Spleen (tissue), 11 donors: ENCODE measurements around the gene PEAK1. TPM values are rescaled to one million over a fixed set of nuclear protein-coding genes. Genes with fewer than 3 reads are reported as not detected.

Experiments used
- DNase-seq: peaks from one replicate; pipeline ENCODE4 v3.0.0-alpha.2; 2020
- H3K27ac ChIP-seq, 8 donors: fragments of 200-600 bp; sonication (generic) in 7 of 8; 1 replicate in 4 of 8; 2 replicates in 4 of 8; pipeline versions ENCODE4 v1.5.0 to v1.8.0; 2016 to 2021; ENCODE audit warnings: inconsistent platforms in 4 of 8, mild to moderate bottlenecking in 4 of 8, moderate library complexity in 1 of 8
- H3K27me3 ChIP-seq, 7 donors: fragments of 200-600 bp; sonication (generic) in 6 of 7; replicated peaks in 1 of 7; 1 replicate in 4 of 7; 2 replicates in 3 of 7; pipeline versions ENCODE4 v1.5.0 to v1.8.0; 2016 to 2021; ENCODE audit warnings: inconsistent platforms in 3 of 7, mild to moderate bottlenecking in 1 of 7
- H3K36me3 ChIP-seq, 6 donors: fragments of 200-600 bp; sonication (generic) in 5 of 6; 1 replicate in 4 of 6; 2 replicates in 2 of 6; pipeline versions ENCODE4 v1.5.0 to v1.8.0; 2016 to 2021; ENCODE audit warnings: inconsistent platforms in 2 of 6
- H3K4me1 ChIP-seq, 6 donors: fragments of 200-600 bp; sonication (generic) in 5 of 6; 1 replicate in 3 of 6; 2 replicates in 3 of 6; pipeline versions ENCODE4 v1.5.0 to v1.8.0; 2016 to 2021; ENCODE audit warnings: inconsistent platforms in 3 of 6
- H3K4me3 ChIP-seq, 8 donors: fragments of 200-600 bp; sonication (generic) in 7 of 8; 1 replicate in 4 of 8; 2 replicates in 4 of 8; pipeline versions ENCODE4 v1.5.0 to v1.8.0; 2016 to 2021; ENCODE audit warnings: inconsistent platforms in 4 of 8, mild to moderate bottlenecking in 4 of 8, moderate library complexity in 2 of 8
- H3K9me3 ChIP-seq, 8 donors: fragments of 200-600 bp; sonication (generic) in 7 of 8; 1 replicate in 4 of 8; 2 replicates in 4 of 8; pipeline versions ENCODE4 v1.5.0 to v1.8.0; 2016 to 2021; ENCODE audit warnings: inconsistent platforms in 4 of 8
- CTCF ChIP-seq, 11 experiments: fragments of 200-600 bp in 7 of 11; fragments of 450-650 bp in 4 of 11; sonication (generic) in 4 of 11; IDR thresholded peaks in 8 of 11; conservative IDR thresholded peaks in 3 of 11; 1 replicate in 7 of 11; 2 replicates in 4 of 11; pipeline versions ENCODE4 v1.4.0 to v1.8.0; 2016 to 2021; ENCODE audit warnings: antibody characterized with exemption in 11 of 11, inconsistent platforms in 4 of 11, mild to moderate bottlenecking in 1 of 11
- POLR2A ChIP-seq, 3 donors: fragments of 450-650 bp; IDR thresholded peaks; one replicate each; pipeline ENCODE4 v1.5.1; 2017; ENCODE audit warnings: antibody characterized with exemption in 3 of 3, mild to moderate bottlenecking in 1 of 3
- POLR2AphosphoS5 ChIP-seq, 3 donors: sonication (generic); formaldehyde crosslinking; IDR thresholded peaks; one replicate each; pipeline ENCODE4 v1.5.1; 2017; ENCODE audit warnings: antibody characterized with exemption in 3 of 3
- WGBS, 5 donors: extraction: QIAGEN DNeasy Blood & Tissue Kit in 3 of 5; methylation state at CpG; one replicate each; pipeline versions ENCODE4 v1.1.5 to v1.1.7; 2013 to 2018; 5-methylcytosine and 5-hydroxymethylcytosine counted together
- intact Hi-C: fragments of 100-400 bp; cut with DNase I; formaldehyde crosslinking; loops from one replicate; pipeline ENCODE4 v1.15.0; 2023; ENCODE audit warnings: low total_unique reads
- polyA plus RNA-seq, 3 donors: library from polyadenylated mRNA; stranded (reverse); fragments of 200-250 nt; gene quantifications; one replicate each; pipeline ENCODE4 v1.2.1, GENCODE V29; 2013
- total RNA-seq, 7 donors: library from RNA; depleted of rRNA in 3 of 7; stranded (reverse); fragments of >200 nt in 3 of 7; fragmentation: NEBNext Ultra II Directional in 4 of 7; extraction: Animal tissue kit (Norgen Biotek cat#: 25700) in 4 of 7; gene quantifications; one replicate each; pipeline versions ENCODE4 v1.1.0 to v1.2.1, GENCODE V29; 2016 to 2021
- donor health status: healthy with polysubstance abuse.
- donor health status: DM: no; HTN: no; CAD: no; lungs with moderate emphysema.
- donor health status: DM: no; HTN: no; CAD: no.
- donor health status: Bipolar disorder and iron deficiency.
- donor health status: healthy.
- donor health status: DM: no; HTN: no; CAD: no.
- donor health status: DM: yes; HTN: yes; CAD: no.

The PEAK1 gene
- total and polyA plus RNA-seq, 10 donors: 5.0 to 415 (median 175) TPM

- H3K9me3 ChIP-seq: no peaks in the 10 kb centered on the region
- no peaks in the 10 kb centered on the region for H3K27me3 ChIP-seq
- no peak overlapping the region for H3K27ac ChIP-seq
- TF ChIP-seq POLR2AphosphoS5 (IDR thresholded peaks at IDR 0.05) (no peak), CTCF (IDR thresholded peaks at IDR 0.05 in 8 of 11, conservative IDR thresholded peaks at IDR 0.05 in 3 of 11) (no peak), POLR2A (IDR thresholded peaks at IDR 0.05) (no peak)
- intact Hi-C loops: no loop called here
- WGBS, 5 donors: 92 to 98% (median 95%) methylated on average over 4 of the region's 4 CpGs
- peaks cover 15 to 91% (median 36%) of the 10 kb centered on the region in 6 donors for H3K4me1 ChIP-seq
- no peak overlapping the region for H3K4me3 ChIP-seq
- no peak for DNase-seq
- peaks cover 0 to 16% (median 1%) of the 10 kb centered on the region in 6 donors for H3K36me3 ChIP-seq
Observed at GRCh38 chr15:77058468-77058867, 361.4 kb downstream of the PEAK1 start.

- intact Hi-C loops: no loop called here
- TF ChIP-seq POLR2A (IDR thresholded peaks at IDR 0.05) (no peak), CTCF (IDR thresholded peaks at IDR 0.05 in 8 of 11, conservative IDR thresholded peaks at IDR 0.05 in 3 of 11) (no peak), POLR2AphosphoS5 (IDR thresholded peaks at IDR 0.05) (no peak)
- Histone ChIP-seq H3K9me3 (no peaks in the 10 kb centered on the region), H3K36me3 (peaks cover 0 to 22% (median 1%) of the 10 kb centered on the region in 6 donors), H3K4me3 (no peak overlapping the region), H3K27ac (no peak overlapping the region), H3K27me3 (no peaks in the 10 kb centered on the region), H3K4me1 (peaks cover 15 to 83% (median 36%) of the 10 kb centered on the region in 6 donors)
- DNase-seq: no peak
- WGBS, 5 donors: 81 to 92% (median 92%) methylated on average over 4 of the region's 4 CpGs
Observed at GRCh38 chr15:77057685-77058084, 362.2 kb downstream of the PEAK1 start.

GRCh38 chr15:77057072-77057471, 362.8 kb downstream of the PEAK1 start:
- intact Hi-C loops: no loop called here
- peaks cover 15 to 77% (median 35%) of the 10 kb centered on the region in 6 donors for H3K4me1 ChIP-seq
- no peaks in the 10 kb centered on the region for H3K27me3 ChIP-seq
- DNase-seq: no peak
- no peaks in the 10 kb centered on the region for H3K9me3 ChIP-seq
- TF ChIP-seq POLR2A (IDR thresholded peaks at IDR 0.05) (no peak), CTCF (IDR thresholded peaks at IDR 0.05 in 8 of 11, conservative IDR thresholded peaks at IDR 0.05 in 3 of 11) (no peak), POLR2AphosphoS5 (IDR thresholded peaks at IDR 0.05) (no peak)
- WGBS, 5 donors: 85 to 100% (median 97%) methylated on average over 1 of the region's 1 CpG
- H3K4me3 ChIP-seq: no peak overlapping the region
- H3K27ac ChIP-seq: no peak overlapping the region
- peaks cover 0 to 28% (median 4%) of the 10 kb centered on the region in 6 donors for H3K36me3 ChIP-seq

GRCh38 chr15:77053709-77054108, 366.2 kb downstream of the PEAK1 start:
- TF ChIP-seq POLR2AphosphoS5 (IDR thresholded peaks at IDR 0.05) (no peak), CTCF (IDR thresholded peaks at IDR 0.05 in 8 of 11, conservative IDR thresholded peaks at IDR 0.05 in 3 of 11) (no peak), POLR2A (IDR thresholded peaks at IDR 0.05) (no peak)
- intact Hi-C loops: no loop called here
- peaks cover 0 to 58% (median 12%) of the 10 kb centered on the region in 6 donors for H3K36me3 ChIP-seq
- H3K9me3 ChIP-seq: no peaks in the 10 kb centered on the region
- no peak overlapping the region for H3K4me3 ChIP-seq
- peaks cover 0 to 43% (median 7%) of the 10 kb centered on the region in 6 donors for H3K4me1 ChIP-seq
- WGBS, 5 donors: 90 to 99% (median 96%) methylated on average over 2 of the region's 2 CpGs
- no peak for DNase-seq
- H3K27me3 ChIP-seq: no peaks in the 10 kb centered on the region
- no peak overlapping the region for H3K27ac ChIP-seq
